HG03457 (cell line): ENCODE results near the gene LRRC32.
"Not testable (repeated sequence)": the region's sequence is repeated elsewhere in the genome, so short reads cannot be mapped to it uniquely, and the experiment has no call there.

Experiments used
- ATAC-seq: cut with Tn5 transposase; IDR thresholded peaks from one replicate; pipeline ENCODE4 v1.9.1; 2021; ENCODE audit warnings: moderate number of reproducible peaks; ENCODE audit not compliant: unreplicated experiment

LRRC32 gene

GRCh38 chr11:76630600-76631281 is 39.8 kb downstream of the LRRC32 start:
- no peak for ATAC-seq

- ATAC-seq: no peak
Measured at GRCh38 chr11:76629853-76630599, 40.5 kb downstream of the LRRC32 start.

- ATAC-seq: no peak
Measured at GRCh38 chr11:76629116-76629852, 41.3 kb downstream of the LRRC32 start.

- no peak for ATAC-seq
Measured at GRCh38 chr11:76628408-76628947, 42.1 kb downstream of the LRRC32 start.

GRCh38 chr11:76627606-76628005 is 42.9 kb downstream of the LRRC32 start:
- ATAC-seq: no peak

GRCh38 chr11:76626921-76627401 is 43.6 kb downstream of the LRRC32 start:
- peak; percentile 77 for ATAC-seq

- no peak for ATAC-seq
Measured at GRCh38 chr11:76626266-76626665, 44.3 kb downstream of the LRRC32 start.

- no peak for ATAC-seq
Measured at GRCh38 chr11:76625472-76626186, 44.9 kb downstream of the LRRC32 start.

- ATAC-seq: no peak
Measured at GRCh38 chr11:76624500-76625379, 45.8 kb downstream of the LRRC32 start.

- no peak for ATAC-seq
Measured at GRCh38 chr11:76623884-76624419, 46.6 kb downstream of the LRRC32 start.

GRCh38 chr11:76623171-76623883 is 47.2 kb downstream of the LRRC32 start:
- no peak for ATAC-seq

GRCh38 chr11:76622493-76623094 is 48.0 kb downstream of the LRRC32 start:
- no peak for ATAC-seq

- no peak for ATAC-seq
Measured at GRCh38 chr11:76621868-76622267, 48.7 kb downstream of the LRRC32 start.

GRCh38 chr11:76621466-76621865 is 49.1 kb downstream of the LRRC32 start:
- ATAC-seq: no peak

- no peak for ATAC-seq
Measured at GRCh38 chr11:76620489-76620888, 50.1 kb downstream of the LRRC32 start.

- not testable (repeated sequence) for ATAC-seq
Measured at GRCh38 chr11:76619801-76620200, 50.7 kb downstream of the LRRC32 start.

- no peak for ATAC-seq
Measured at GRCh38 chr11:76617553-76618265, 52.8 kb downstream of the LRRC32 start.
